GM19372 (cell line): ENCODE data around the gene SHCBP1.
A peak's percentile ranks its signal among the peaks of the same experiment; 100 is the strongest.
"Not testable (repeated sequence)": the region's sequence is repeated elsewhere in the genome, so short reads cannot be mapped to it uniquely, and the experiment has no call there.

Experiments
- ATAC-seq: cut with Tn5 transposase; IDR thresholded peaks from one replicate; pipeline ENCODE4 v1.9.1; 2021; ENCODE audit warnings: mild to moderate bottlenecking, low read depth, moderate library complexity; ENCODE audit not compliant: unreplicated experiment

Gene SHCBP1

GRCh38 chr16:46621006-46621933 is at the start of gene SHCBP1:
Gene SHCBP1, minus strand, starts transcription at chr16:46621379. Its CDS starts 20 bp downstream, at chr16:46621359.
- peak; percentile 95 for ATAC-seq

GRCh38 chr16:46662123-46662522 is 40.9 kb upstream of the SHCBP1 start:
- ATAC-seq, result no peak

- ATAC-seq, result peak; percentile 88
Measured at GRCh38 chr16:46658925-46659324, 37.7 kb upstream of the SHCBP1 start.

GRCh38 chr16:46651305-46651704 is 30.1 kb upstream of the SHCBP1 start:
- ATAC-seq, result no peak

GRCh38 chr16:46650254-46650623 is 29.1 kb upstream of the SHCBP1 start:
- no peak for ATAC-seq

GRCh38 chr16:46649588-46650253 is 28.5 kb upstream of the SHCBP1 start:
- ATAC-seq, result no peak

- ATAC-seq, result no peak
Measured at GRCh38 chr16:46648656-46649055, 27.5 kb upstream of the SHCBP1 start.

GRCh38 chr16:46638947-46639925 is 18.1 kb upstream of the SHCBP1 start:
- no peak for ATAC-seq

- ATAC-seq, result no peak
Measured at GRCh38 chr16:46632778-46633733, 11.9 kb upstream of the SHCBP1 start.

- no peak for ATAC-seq
Measured at GRCh38 chr16:46629331-46630219, 8.4 kb upstream of the SHCBP1 start.

- no peak for ATAC-seq
Measured at GRCh38 chr16:46627746-46628145, 6.6 kb upstream of the SHCBP1 start.

GRCh38 chr16:46626681-46627080 is 5.5 kb upstream of the SHCBP1 start:
- ATAC-seq, result not testable (repeated sequence)

GRCh38 chr16:46624862-46625261 is 3.7 kb upstream of the SHCBP1 start:
- ATAC-seq, result not testable (repeated sequence)

GRCh38 chr16:46623707-46624106 is 2.5 kb upstream of the SHCBP1 start:
- ATAC-seq, result not testable (repeated sequence)

- ATAC-seq, result not testable (repeated sequence)
Measured at GRCh38 chr16:46623246-46623645, 2.1 kb upstream of the SHCBP1 start.

GRCh38 chr16:46621934-46622676 is 926 bp upstream of the SHCBP1 start:
- ATAC-seq, result no peak

- no peak for ATAC-seq
Measured at GRCh38 chr16:46620266-46621005, 743 bp downstream of the SHCBP1 start.
